ENCODE measurements around the gene RNU6-8. TPM values are rescaled to one million over a fixed set of nuclear protein-coding genes. Genes with fewer than 3 reads are reported as not detected.

The RNU6-8 gene
- total RNA-seq, 1 experiment from 2014 or later = not detected

DNA sequence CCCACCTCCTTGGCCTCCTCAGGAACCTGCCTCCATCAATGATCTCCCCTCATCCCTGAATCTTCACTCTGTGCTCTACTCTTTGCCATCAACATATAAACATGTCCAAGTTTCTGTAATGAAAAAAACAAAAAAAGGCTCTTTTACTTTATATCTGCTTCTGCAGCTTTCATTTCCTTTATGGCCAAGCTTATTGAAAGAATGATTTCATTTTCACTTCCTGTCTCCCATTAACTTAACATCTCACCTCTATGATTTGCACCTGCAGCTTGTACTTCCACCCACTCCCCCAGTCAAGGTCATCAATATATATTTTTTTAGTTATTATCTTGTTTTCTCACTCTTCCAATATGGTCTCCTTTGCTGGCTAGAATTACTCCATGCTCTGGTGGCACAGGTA lies 16.8 kb downstream of the RNU6-8 start:
- TF ChIP-seq CTCF (conservative IDR thresholded peaks at IDR 0.05) (no peak), EZH2 (IDR thresholded peaks at IDR 0.05; ENCODE audit: low read depth) (no peak)
- no peaks in the 10 kb centered on the region for H4K20me1 ChIP-seq (ENCODE audit: insufficient read depth)
- H3K4me3 ChIP-seq = no peak overlapping the region
- DNase-seq = no peak
- no peaks in the 10 kb centered on the region; the same call in 1 of the 2 replicates for H3K9me3 ChIP-seq (ENCODE audit: insufficient read depth, low read depth)
- H3K9me2 ChIP-seq (ENCODE audit: insufficient read depth) = no peaks in the 10 kb centered on the region
- CTCF ChIA-PET = no interaction called here
- H3K4me2 ChIP-seq = no peak overlapping the region
- no peaks in the 10 kb centered on the region for H3K36me3 ChIP-seq (ENCODE audit: low read depth)
- BruUV-seq (replicated peaks) = no TSS peak
- no peaks in the 10 kb centered on the region for H3K27me3 ChIP-seq (ENCODE audit: insufficient read depth, low read depth)
- intact Hi-C loops (cut with micrococcal nuclease; ENCODE audit: unreplicated experiment) = no loop called here
- H3F3A ChIP-seq (ENCODE audit: insufficient read depth, low read depth) = no peaks in the 10 kb centered on the region
- H3K4me1 ChIP-seq (replicated peaks; ENCODE audit: insufficient read depth) = no peaks in the 10 kb centered on the region
- no peak overlapping the region for H2AFZ ChIP-seq
- POLR2A ChIA-PET (ENCODE audit: unreplicated experiment) = no interaction called here
- no peak overlapping the region for H3K27ac ChIP-seq
- no peaks in the 10 kb centered on the region for H3K79me2 ChIP-seq (ENCODE audit: low read depth)

GRCh38 chr14:32185097-32185496 lies 18.0 kb downstream of the RNU6-8 start:
- CTCF ChIA-PET = no interaction called here
- no peak for DNase-seq
- no peak overlapping the region for H2AFZ ChIP-seq
- no peaks in the 10 kb centered on the region for H3K27me3 ChIP-seq (ENCODE audit: insufficient read depth, low read depth)
- H4K20me1 ChIP-seq (ENCODE audit: insufficient read depth) = no peaks in the 10 kb centered on the region
- H3K4me1 ChIP-seq (replicated peaks; ENCODE audit: insufficient read depth) = no peaks in the 10 kb centered on the region
- no TSS peak for BruUV-seq (replicated peaks)
- H3K4me3 ChIP-seq = no peak overlapping the region
- no peaks in the 10 kb centered on the region; the same call in 1 of the 2 replicates for H3K9me3 ChIP-seq (ENCODE audit: insufficient read depth, low read depth)
- H3K9me2 ChIP-seq (ENCODE audit: insufficient read depth) = no peaks in the 10 kb centered on the region
- H3K4me2 ChIP-seq = no peak overlapping the region
- H3K36me3 ChIP-seq (ENCODE audit: low read depth) = no peaks in the 10 kb centered on the region
- intact Hi-C loops (cut with micrococcal nuclease; ENCODE audit: unreplicated experiment) = no loop called here
- no peaks in the 10 kb centered on the region for H3F3A ChIP-seq (ENCODE audit: insufficient read depth, low read depth)
- POLR2A ChIA-PET (ENCODE audit: unreplicated experiment) = no interaction called here
- no peaks in the 10 kb centered on the region for H3K79me2 ChIP-seq (ENCODE audit: low read depth)
- TF ChIP-seq EZH2 (IDR thresholded peaks at IDR 0.05; ENCODE audit: low read depth) (no peak), CTCF (conservative IDR thresholded peaks at IDR 0.05) (no peak)
- no peak overlapping the region for H3K27ac ChIP-seq

DNA sequence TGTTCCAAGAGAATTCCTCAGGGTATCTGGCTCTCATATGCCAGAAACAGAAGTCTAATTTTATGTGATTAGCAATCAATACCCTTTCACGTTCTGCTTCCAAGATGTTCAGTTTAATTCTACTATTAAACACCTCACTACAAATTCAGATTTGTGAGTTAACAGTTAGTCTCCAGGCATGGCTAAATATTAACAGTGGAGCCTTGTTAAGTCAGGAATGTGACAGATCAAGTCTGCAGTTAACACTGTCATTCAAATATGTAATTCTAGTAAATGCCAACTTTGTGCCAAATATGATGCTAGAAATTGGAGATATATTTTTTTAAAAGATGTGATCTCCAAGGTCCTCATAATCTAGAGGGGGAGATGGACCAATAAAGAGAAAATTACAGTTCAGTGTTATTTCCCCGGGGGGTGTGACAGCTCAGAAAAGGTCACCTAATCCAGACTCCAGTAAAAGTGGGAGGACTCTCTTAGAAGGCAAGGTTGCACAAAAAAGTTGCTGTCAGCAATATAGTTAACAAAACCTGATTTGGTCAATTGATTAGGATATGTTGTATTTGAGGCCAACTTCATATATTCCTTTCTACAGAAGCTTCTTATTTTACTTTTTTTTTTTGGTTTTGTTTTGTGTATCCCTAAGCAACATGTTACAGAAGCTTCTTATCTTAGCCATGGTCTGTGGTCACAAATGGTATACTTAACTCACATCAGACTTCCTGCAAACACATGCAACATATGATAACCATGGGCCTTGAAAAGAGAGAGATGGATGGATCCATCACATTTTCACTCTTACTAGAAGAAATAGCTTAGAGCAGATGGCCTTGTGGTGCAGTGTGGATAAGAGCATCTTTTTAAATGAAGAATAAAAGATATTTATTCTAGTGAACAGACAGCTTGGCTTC lies 19.7 kb downstream of the RNU6-8 start:
- ChIA-PET CTCF (interaction anchor here (0.5 kb wide), 1 partner anchor 679 kb away, joined by 4 read pairs; no protein-coding TSS in a partner anchor), POLR2A (ENCODE audit: unreplicated experiment) (no interaction called here)
- BruUV-seq (replicated peaks) = no TSS peak
- Histone ChIP-seq H3K27ac (no peak overlapping the region), H2AFZ (no peak overlapping the region), H3K79me2 (ENCODE audit: low read depth) (no peaks in the 10 kb centered on the region), H3K4me3 (no peak overlapping the region), H3K4me1 (replicated peaks; ENCODE audit: insufficient read depth) (no peaks in the 10 kb centered on the region), H3F3A (ENCODE audit: insufficient read depth, low read depth) (no peaks in the 10 kb centered on the region), H3K4me2 (no peak overlapping the region), H3K9me2 (ENCODE audit: insufficient read depth) (no peaks in the 10 kb centered on the region), H4K20me1 (ENCODE audit: insufficient read depth) (no peaks in the 10 kb centered on the region), H3K9me3 (ENCODE audit: insufficient read depth, low read depth) (no peaks in the 10 kb centered on the region; the same call in 1 of the 2 replicates), H3K36me3 (ENCODE audit: low read depth) (no peaks in the 10 kb centered on the region), H3K27me3 (ENCODE audit: insufficient read depth, low read depth) (no peaks in the 10 kb centered on the region)
- TF ChIP-seq CTCF (conservative IDR thresholded peaks at IDR 0.05) (no peak), EZH2 (IDR thresholded peaks at IDR 0.05; ENCODE audit: low read depth) (no peak)
- intact Hi-C loops (cut with micrococcal nuclease; ENCODE audit: unreplicated experiment) = no loop called here
- DNase-seq = no peak
